ENCODE data around the gene LRCH4. TPM values are rescaled to one million over a fixed set of nuclear protein-coding genes. Genes with fewer than 3 reads are reported as not detected.
"Not testable (repeated sequence)": the region's sequence is repeated elsewhere in the genome, so short reads cannot be mapped to it uniquely, and the experiment has no call there.

LRCH4 gene
- total RNA-seq, 1 experiment from 2014 or later, result 29.0 TPM

DNA sequence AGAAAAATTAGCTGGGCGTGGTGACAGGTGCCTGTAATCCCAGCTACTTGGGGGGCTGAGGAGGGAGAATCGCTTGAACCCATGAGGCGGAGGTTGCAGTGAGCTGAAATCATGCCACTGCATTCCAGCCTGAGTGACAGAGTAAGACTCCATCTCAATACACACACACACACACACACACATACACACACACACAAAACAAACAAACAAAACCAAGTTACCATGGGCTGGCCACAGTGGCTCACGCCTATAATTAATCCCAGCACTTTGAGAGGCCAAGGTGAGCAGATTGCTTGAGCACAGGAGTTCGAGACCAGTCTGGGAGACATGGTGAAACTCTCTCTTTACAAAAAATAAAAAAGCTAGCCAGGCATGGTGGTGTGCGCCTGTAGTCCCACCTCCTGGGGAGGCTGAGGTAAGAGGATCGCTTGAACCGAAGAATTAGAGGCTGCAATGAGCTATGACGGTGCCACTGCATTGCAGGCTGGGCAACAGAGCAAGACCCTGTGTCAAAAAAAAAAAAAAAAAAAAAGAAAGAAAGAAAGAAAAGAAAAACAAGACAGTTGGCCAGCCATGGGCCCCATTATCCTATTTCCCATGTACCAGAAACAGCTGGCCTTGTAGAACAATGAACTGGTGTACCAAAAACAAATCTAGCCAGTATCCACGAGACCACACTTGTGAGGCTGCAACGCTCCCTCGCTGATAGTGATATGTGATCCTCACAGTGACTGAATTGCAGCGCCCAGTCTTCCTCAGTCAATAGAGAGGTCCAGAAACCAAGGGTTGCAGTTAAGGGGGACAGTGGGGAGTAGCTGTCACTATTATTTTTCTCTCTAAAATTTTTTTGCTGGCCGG, 53.5 kb downstream of the LRCH4 start:
- intact Hi-C loops (cut with micrococcal nuclease; ENCODE audit: unreplicated experiment), result no loop called here
- no TSS peak for BruUV-seq (replicated peaks)
- TF ChIP-seq, protein P1, sequence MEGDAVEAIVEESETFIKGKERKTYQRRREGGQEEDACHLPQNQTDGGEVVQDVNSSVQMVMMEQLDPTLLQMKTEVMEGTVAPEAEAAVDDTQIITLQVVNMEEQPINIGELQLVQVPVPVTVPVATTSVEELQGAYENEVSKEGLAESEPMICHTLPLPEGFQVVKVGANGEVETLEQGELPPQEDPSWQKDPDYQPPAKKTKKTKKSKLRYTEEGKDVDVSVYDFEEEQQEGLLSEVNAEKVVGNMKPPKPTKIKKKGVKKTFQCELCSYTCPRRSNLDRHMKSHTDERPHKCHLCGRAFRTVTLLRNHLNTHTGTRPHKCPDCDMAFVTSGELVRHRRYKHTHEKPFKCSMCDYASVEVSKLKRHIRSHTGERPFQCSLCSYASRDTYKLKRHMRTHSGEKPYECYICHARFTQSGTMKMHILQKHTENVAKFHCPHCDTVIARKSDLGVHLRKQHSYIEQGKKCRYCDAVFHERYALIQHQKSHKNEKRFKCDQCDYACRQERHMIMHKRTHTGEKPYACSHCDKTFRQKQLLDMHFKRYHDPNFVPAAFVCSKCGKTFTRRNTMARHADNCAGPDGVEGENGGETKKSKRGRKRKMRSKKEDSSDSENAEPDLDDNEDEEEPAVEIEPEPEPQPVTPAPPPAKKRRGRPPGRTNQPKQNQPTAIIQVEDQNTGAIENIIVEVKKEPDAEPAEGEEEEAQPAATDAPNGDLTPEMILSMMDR (IDR thresholded peaks at IDR 0.05; ENCODE audit: unreplicated experiment), result no peak
- Mint-ChIP-seq H3K36me3 (ENCODE audit: insufficient read depth, unreplicated experiment) (no peaks in the 10 kb centered on the region), H3K4me1 (ENCODE audit: low read depth, unreplicated experiment) (no peaks in the 10 kb centered on the region), H3K27ac (ENCODE audit: unreplicated experiment) (no peak overlapping the region), H3K27me3 (ENCODE audit: unreplicated experiment) (no peaks in the 10 kb centered on the region), H3K4me3 (ENCODE audit: low read depth, unreplicated experiment) (no peak overlapping the region), H3K9me3 (ENCODE audit: low read depth, unreplicated experiment) (no peaks in the 10 kb centered on the region)
- CTCF ChIA-PET, result no interaction called here
- DNase-seq, result no peak

DNA sequence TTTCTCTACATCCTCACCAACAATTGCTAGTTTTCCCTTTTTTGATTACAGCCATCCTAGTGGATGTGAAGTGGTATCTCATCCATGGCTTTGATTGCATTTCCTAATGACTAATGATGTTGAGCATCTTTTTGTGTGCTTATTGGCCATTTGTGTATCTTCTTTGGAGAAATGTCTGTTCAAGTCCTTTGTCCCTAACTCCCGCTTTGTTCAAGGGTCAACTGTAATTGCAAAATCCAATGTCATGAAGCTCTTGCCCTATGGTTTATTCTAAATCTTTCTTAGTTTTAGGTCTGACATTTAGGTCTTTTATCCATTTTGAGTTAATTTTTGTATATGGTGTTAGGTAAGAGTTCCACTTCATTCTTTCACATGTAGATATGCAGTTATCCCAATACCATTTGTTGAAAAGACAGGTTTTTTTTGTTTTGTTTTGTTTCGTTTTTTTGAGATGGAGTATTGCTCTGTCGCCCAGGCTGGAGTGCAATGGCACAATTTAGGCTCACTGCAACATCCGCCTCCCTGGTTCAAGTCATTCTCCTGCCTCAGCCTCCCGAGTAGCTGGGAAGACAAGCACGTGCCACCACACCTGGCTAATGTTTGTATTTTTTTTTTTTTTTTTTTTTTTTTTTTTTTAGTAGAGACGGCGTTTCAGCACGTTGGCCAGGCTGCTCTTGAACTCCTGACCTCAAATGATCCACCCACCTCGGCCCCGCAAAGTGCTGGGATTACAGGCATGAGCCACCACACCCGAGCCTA, 57.6 kb downstream of the LRCH4 start:
- intact Hi-C loops (cut with micrococcal nuclease; ENCODE audit: unreplicated experiment); H3K27me3 Mint-ChIP-seq (ENCODE audit: unreplicated experiment); H3K36me3 Mint-ChIP-seq (ENCODE audit: insufficient read depth, unreplicated experiment); BruUV-seq (replicated peaks); H3K27ac Mint-ChIP-seq (ENCODE audit: unreplicated experiment); CTCF ChIA-PET; H3K9me3 Mint-ChIP-seq (ENCODE audit: low read depth, unreplicated experiment); H3K4me1 Mint-ChIP-seq (ENCODE audit: low read depth, unreplicated experiment); DNase-seq; H3K4me3 Mint-ChIP-seq (ENCODE audit: low read depth, unreplicated experiment): not testable (repeated sequence)

Other genes starting within 250 kb of the LRCH4 start
- gene PILRB, start 228.0 kb downstream of the LRCH4 start, total RNA-seq (2022), result 40.0 and 40.4 TPM in 2 replicates
- gene PILRA, start 212.6 kb downstream of the LRCH4 start, total RNA-seq (2022), result 3.1 and 3.3 TPM in 2 replicates
- gene ZCWPW1, start 157.4 kb downstream of the LRCH4 start, total RNA-seq (2022), result 4.1 and 4.3 TPM in 2 replicates
- gene MEPCE, start 156.3 kb downstream of the LRCH4 start, total RNA-seq (2022), result 26.1 and 30.6 TPM in 2 replicates
- gene PPP1R35, start 149.6 kb downstream of the LRCH4 start, total RNA-seq (2022), result 23.5 and 29.1 TPM in 2 replicates
- gene SPACDR, start 121.9 kb downstream of the LRCH4 start, total RNA-seq (2022), result 4.5 and 9.1 TPM in 2 replicates
- gene TSC22D4, start 106.9 kb downstream of the LRCH4 start, total RNA-seq (2022), result 24.4 and 27.3 TPM in 2 replicates
- 0.38 and 0.39 TPM in 2 replicates for gene NYAP1, start 102.2 kb downstream of the LRCH4 start, total RNA-seq (2022)
- 45.6 and 63.1 TPM in 2 replicates for gene AGFG2, start 46.9 kb downstream of the LRCH4 start, total RNA-seq (2022)
- 3.1 and 3.2 TPM in 2 replicates for gene SAP25, start 12.2 kb downstream of the LRCH4 start, total RNA-seq (2022)
- 0.29 and 0.66 TPM in 2 replicates for gene FBXO24, start 199 bp upstream of the LRCH4 start, total RNA-seq (2022)
- gene PCOLCE, start 16.2 kb upstream of the LRCH4 start, total RNA-seq (2022), result 4.4 and 6.1 TPM in 2 replicates
- gene MOSPD3, start 26.4 kb upstream of the LRCH4 start, total RNA-seq (2022), result 11.7 and 14.6 TPM in 2 replicates
- gene TFR2, start 55.4 kb upstream of the LRCH4 start, total RNA-seq (2022), result 0.90 and 1.5 TPM in 2 replicates
- not detected in 2 replicates for gene ACTL6B, start 70.3 kb upstream of the LRCH4 start, total RNA-seq (2022)
- 129 and 134 TPM in 2 replicates for gene GNB2, start 87.6 kb upstream of the LRCH4 start, total RNA-seq (2022)
- 29.5 and 30.8 TPM in 2 replicates for gene GIGYF1, start 108.1 kb upstream of the LRCH4 start, total RNA-seq (2022)
- 28.2 and 31.9 TPM in 2 replicates for gene POP7, start 120.0 kb upstream of the LRCH4 start, total RNA-seq (2022)
- gene EPO, start 134.3 kb upstream of the LRCH4 start, total RNA-seq (2022), result not detected in 2 replicates
- gene ZAN, start 147.5 kb upstream of the LRCH4 start, total RNA-seq (2022), result not detected in 2 replicates
- 63.7 and 72.4 TPM in 2 replicates for gene EPHB4, start 241.4 kb upstream of the LRCH4 start, total RNA-seq (2022)